H1 (cell line): ENCODE results near the gene IGLL1. TPM values are rescaled to one million over a fixed set of nuclear protein-coding genes. Genes with fewer than 3 reads are reported as not detected.

Source experiments
- JUND ChIP-seq: IDR thresholded peaks from 2 replicates; pipeline ENCODE4 v1.6.1; 2011; ENCODE audit warnings: mild to moderate bottlenecking, improper control_type of control experiment, low read length
- TEAD4 ChIP-seq: IDR thresholded peaks from 2 replicates; pipeline ENCODE4 v1.6.1; 2012; ENCODE audit warnings: low read depth, low read length, inconsistent platforms, mixed read lengths
- polyA plus RNA-seq, 7 experiments: library from polyadenylated mRNA; depleted of rRNA in 3 of 7; stranded (reverse) in 5 of 7; unstranded in 2 of 7; fragments of >200 nt in 5 of 7; fragments of 200-250 nt in 2 of 7; gene quantifications; 1 replicate in 5 of 7; 2 replicates in 1 of 7; 4 replicates in 1 of 7; pipeline versions ENCODE4 v1.2.1 to v1.2.3, GENCODE V29; 2011 to 2013; ENCODE audit warnings: missing spikeins in 2 of 7, mixed read lengths in 2 of 7
- total RNA-seq: library from RNA; stranded (reverse); fragmentation: NEBNext Ultra II Directional; extraction: Animal tissue kit (Norgen Biotek cat#: 25700); gene quantifications from 2 replicates; pipeline ENCODE4 v1.2.1, GENCODE V29; 2021
- TF ChIP-seq, protein P1 (sequence below): IDR thresholded peaks from 2 replicates; pipeline ENCODE4 v1.6.1; 2011; ENCODE audit warnings: low read depth, mild to moderate bottlenecking, low read length; ENCODE audit not compliant: insufficient read depth
- TF ChIP-seq, protein P2 (sequence below): IDR thresholded peaks from 2 replicates; pipeline ENCODE4 v1.6.1; 2011; ENCODE audit warnings: low read length, improper control_type of control experiment

IGLL1 gene
- total and polyA plus RNA-seq, 2 of the 8 experiments (the other 6 are each of a cell fraction or from before 2014, with no cell fraction given) = not detected

DNA sequence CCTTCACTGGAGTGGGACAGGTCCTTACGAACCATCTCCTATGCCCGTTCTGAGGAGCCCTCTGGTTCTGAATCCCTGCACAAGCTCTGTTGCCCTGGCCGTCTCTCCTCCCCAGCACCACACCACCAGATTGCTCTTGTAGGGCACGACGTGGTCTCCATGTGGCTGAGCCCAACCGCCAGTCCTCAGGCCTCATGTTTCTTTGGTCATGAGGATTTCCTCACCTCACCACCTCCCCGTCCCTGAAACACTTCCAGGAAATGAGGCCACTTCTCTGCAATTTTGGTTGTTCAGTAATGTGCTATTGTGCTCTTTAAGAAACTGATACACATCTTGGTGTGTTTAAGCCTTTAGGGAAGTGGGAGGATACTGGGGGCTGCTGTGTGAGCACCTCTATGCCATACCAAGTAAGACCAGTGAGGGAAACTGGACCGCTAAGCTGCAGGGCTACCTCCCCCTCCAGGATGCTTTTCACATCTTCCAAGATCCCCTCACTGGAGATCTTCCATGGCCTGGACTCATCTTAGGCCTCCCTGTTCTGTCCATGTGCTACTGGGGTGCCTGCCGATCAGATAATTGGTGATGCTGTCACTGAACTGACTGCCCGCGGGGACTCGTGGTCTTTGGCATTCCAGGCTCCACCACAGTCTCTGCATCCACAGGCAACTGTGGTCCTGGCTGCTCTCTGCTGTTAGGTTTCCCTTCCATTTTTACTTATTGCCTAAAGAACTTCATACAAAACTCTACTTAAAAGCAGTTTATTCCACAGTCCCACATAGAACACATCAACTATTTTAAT is 30.1 kb upstream of the IGLL1 start (continued):
- TF ChIP-seq, protein P1, sequence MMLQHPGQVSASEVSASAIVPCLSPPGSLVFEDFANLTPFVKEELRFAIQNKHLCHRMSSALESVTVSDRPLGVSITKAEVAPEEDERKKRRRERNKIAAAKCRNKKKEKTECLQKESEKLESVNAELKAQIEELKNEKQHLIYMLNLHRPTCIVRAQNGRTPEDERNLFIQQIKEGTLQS = no peak
- TF ChIP-seq, protein P2, sequence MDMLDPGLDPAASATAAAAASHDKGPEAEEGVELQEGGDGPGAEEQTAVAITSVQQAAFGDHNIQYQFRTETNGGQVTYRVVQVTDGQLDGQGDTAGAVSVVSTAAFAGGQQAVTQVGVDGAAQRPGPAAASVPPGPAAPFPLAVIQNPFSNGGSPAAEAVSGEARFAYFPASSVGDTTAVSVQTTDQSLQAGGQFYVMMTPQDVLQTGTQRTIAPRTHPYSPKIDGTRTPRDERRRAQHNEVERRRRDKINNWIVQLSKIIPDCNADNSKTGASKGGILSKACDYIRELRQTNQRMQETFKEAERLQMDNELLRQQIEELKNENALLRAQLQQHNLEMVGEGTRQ = no peak
- no peak for TF ChIP-seq JUND
- TF ChIP-seq TEAD4 = no peak
